Spinal cord (tissue), 10 donors: Measurements from ENCODE around the gene UACA. TPM values are rescaled to one million over a fixed set of nuclear protein-coding genes. Genes with fewer than 3 reads are reported as not detected.

Source experiments
- DNase-seq, 6 donors: peaks; one replicate each; pipeline versions ENCODE4 v3.0.0 to v3.0.0-alpha.2; 2013 to 2015; ENCODE audit warnings: low spot score in 6 of 6, low read depth in 4 of 6
- H3K27ac ChIP-seq: one replicate; pipeline ENCODE4 v1.5.1; 2013; ENCODE audit warnings: low read depth, low read length, control low read depth
- H3K27me3 ChIP-seq: one replicate; pipeline ENCODE4 v1.6.1; 2013; ENCODE audit warnings: low read length; ENCODE audit not compliant: control insufficient read depth, insufficient read depth
- H3K36me3 ChIP-seq: one replicate; pipeline ENCODE4 v1.6.1; 2013; ENCODE audit warnings: low read length; ENCODE audit not compliant: control insufficient read depth, insufficient read depth
- H3K4me1 ChIP-seq: one replicate; pipeline ENCODE4 v1.6.1; 2013; ENCODE audit warnings: low read length; ENCODE audit not compliant: control insufficient read depth, insufficient read depth
- H3K4me3 ChIP-seq: one replicate; pipeline ENCODE4 v1.5.1; 2013; ENCODE audit warnings: low read depth, low read length, control low read depth
- H3K9me3 ChIP-seq: one replicate; pipeline ENCODE4 v1.6.1; 2013; ENCODE audit warnings: low read length; ENCODE audit not compliant: control insufficient read depth, insufficient read depth
- WGBS: methylation state at CpG from one replicate; pipeline ENCODE4 v1.1.5; 2013; ENCODE audit warnings: missing lambda C conversion rate; ENCODE audit not compliant: insufficient coverage; 5-methylcytosine and 5-hydroxymethylcytosine counted together
- polyA plus RNA-seq, 2 donors: library from polyadenylated mRNA; unstranded; fragments of 120-200 nt; gene quantifications; one replicate each; pipeline ENCODE4 v1.2.1, GENCODE V29; 2013; ENCODE audit not compliant: insufficient read length in 2 of 2
- total RNA-seq, 2 donors: library from RNA; depleted of rRNA in 1 of 2; stranded (reverse); fragments of 120-200 nt in 1 of 2; fragments of >200 nt in 1 of 2; gene quantifications; one replicate each; pipeline versions ENCODE4 v1.2.3 to v1.2.4, GENCODE V29; 2013 to 2014
- donor health status: healthy.

Gene UACA
- total and polyA plus RNA-seq, 4 donors = 50.8 to 188 (median 87.2) TPM

DNA sequence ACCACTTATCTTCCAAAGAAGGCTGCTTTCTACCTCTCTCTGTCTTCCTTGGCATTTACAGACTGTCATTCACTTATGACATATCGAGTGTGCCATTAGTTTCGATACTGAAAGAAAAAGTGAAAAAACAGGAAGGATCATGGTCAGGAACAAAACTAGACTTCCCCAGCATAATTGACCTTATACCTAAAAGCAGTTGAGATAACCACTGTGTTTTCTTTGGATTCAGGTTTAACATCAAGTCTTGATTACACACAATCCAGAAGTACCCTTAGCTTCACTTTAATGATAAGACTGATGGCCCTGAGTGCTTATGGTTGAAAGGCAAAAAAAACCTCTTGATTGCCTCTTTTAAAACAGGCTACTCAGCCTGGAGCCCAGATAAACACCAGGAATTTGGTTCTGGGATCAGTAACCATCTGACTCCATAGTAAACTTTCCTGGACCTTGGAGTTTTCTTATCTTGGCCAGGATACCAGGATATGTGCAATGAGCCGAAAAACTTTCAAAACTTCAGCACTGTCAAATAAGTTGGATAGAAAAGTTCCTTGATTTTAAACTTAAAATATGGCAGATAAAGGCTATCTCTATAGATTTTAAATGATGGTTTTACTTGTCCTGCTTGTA lies 5.0 kb upstream of the UACA start:
- Histone ChIP-seq H3K4me1 (no peaks in the 10 kb centered on the region), H3K4me3 (no peak overlapping the region), H3K9me3 (no peaks in the 10 kb centered on the region), H3K27ac (no peak overlapping the region), H3K36me3 (no peaks in the 10 kb centered on the region), H3K27me3 (peaks cover 4% of the 10 kb centered on the region)
- WGBS = no CpG with 5 or more reads among the region's 3 CpGs
- no peak for DNase-seq

- no peaks in the 10 kb centered on the region for H3K9me3 ChIP-seq
- DNase-seq = no peak
- WGBS = 73% methylated on average over 2 of the region's 3 CpGs
- H3K36me3 ChIP-seq = no peaks in the 10 kb centered on the region
- H3K4me1 ChIP-seq = peaks cover 4% of the 10 kb centered on the region
- H3K27me3 ChIP-seq = peaks cover 6% of the 10 kb centered on the region
- H3K27ac ChIP-seq = no peak overlapping the region
- no peak overlapping the region for H3K4me3 ChIP-seq
These were observed 4.3 kb upstream of the UACA start for GRCh38 chr15:70767667-70768066.

DNA sequence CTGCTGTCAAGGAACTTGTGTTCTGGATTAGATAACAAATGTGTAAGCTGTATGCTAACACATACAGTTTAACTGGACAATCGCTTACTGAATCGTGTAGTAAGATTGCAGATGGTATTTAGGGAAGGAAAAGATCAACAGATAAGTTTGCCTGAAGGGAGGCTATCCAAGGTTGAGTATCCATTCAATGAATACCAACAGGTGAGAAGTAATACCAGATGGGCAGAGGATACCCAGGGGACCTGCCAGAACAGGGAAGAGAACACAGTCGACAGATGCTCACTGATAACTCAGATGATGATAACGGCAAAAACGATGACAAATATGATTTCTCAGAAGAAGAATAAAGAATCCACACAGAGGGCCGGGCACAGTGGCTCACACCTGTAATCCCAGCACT lies 3.2 kb upstream of the UACA start:
- Histone ChIP-seq H3K27ac (no peak overlapping the region), H3K9me3 (no peaks in the 10 kb centered on the region), H3K27me3 (peaks cover 10% of the 10 kb centered on the region), H3K4me3 (no peak overlapping the region), H3K4me1 (peaks cover 8% of the 10 kb centered on the region), H3K36me3 (no peaks in the 10 kb centered on the region)
- 89% methylated on average over 4 of the region's 6 CpGs for WGBS
- no peak for DNase-seq

- Histone ChIP-seq H3K27ac (peak overlapping the region; percentile 94), H3K36me3 (no peaks in the 10 kb centered on the region), H3K27me3 (peaks cover 10% of the 10 kb centered on the region), H3K4me1 (peaks cover 8% of the 10 kb centered on the region), H3K9me3 (no peaks in the 10 kb centered on the region), H3K4me3 (no peak overlapping the region)
- DNase-seq = no peak
These were observed 2.3 kb upstream of the UACA start for GRCh38 chr15:70765504-70766281.

GRCh38 chr15:70763950-70764730 lies 782 bp upstream of the UACA start:
- Histone ChIP-seq H3K27me3 (peaks cover 10% of the 10 kb centered on the region), H3K36me3 (no peaks in the 10 kb centered on the region), H3K4me3 (peak overlapping the region; percentile 85), H3K9me3 (no peaks in the 10 kb centered on the region), H3K27ac (peak overlapping the region; percentile 94), H3K4me1 (peaks cover 8% of the 10 kb centered on the region)
- 0% methylated on average over 7 of the region's 17 CpGs for WGBS
- DNase-seq = no peak

- Histone ChIP-seq H3K9me3 (no peaks in the 10 kb centered on the region), H3K27me3 (peaks cover 10% of the 10 kb centered on the region), H3K4me3 (peak overlapping the region; percentile 85), H3K36me3 (no peaks in the 10 kb centered on the region), H3K27ac (peak overlapping the region; percentile 94), H3K4me1 (peaks cover 8% of the 10 kb centered on the region)
- peak in 1 of 6 donors; percentile 54 for DNase-seq
- under 1% methylated on average over 44 of the region's 45 CpGs for WGBS
These were observed 764 bp downstream of the UACA start for GRCh38 chr15:70762469-70763119.

DNA sequence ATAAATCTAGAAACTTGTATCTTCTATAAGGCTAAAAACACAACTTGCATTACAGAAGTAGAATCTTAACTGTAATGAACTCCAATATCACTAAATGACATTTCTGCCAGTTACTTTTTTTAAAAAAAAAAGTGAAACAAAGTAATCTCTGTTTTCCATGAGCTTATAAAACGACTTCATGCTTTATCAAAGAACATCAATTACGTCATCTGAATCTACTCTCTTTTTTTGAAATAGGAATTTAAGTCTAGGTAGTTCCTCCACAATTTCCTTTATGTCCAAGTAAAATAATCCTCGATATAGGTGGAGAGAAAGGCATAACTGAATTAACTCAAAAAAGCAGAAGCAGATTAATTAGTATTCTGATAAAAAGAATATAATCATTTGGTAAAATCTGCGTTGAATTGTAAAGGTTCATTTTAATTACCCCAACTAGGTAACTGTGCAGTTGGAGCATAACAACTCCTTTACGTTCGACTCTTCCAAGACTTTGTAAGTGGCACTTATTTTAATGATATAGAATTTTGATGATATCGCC lies 1.4 kb downstream of the UACA start:
- Histone ChIP-seq H3K4me1 (peaks cover 8% of the 10 kb centered on the region), H3K27ac (peak overlapping the region; percentile 94), H3K36me3 (no peaks in the 10 kb centered on the region), H3K27me3 (peaks cover 10% of the 10 kb centered on the region), H3K4me3 (peak overlapping the region; percentile 85), H3K9me3 (no peaks in the 10 kb centered on the region)
- no CpG with 5 or more reads among the region's 7 CpGs for WGBS
- no peak for DNase-seq

- H3K36me3 ChIP-seq = no peaks in the 10 kb centered on the region
- WGBS = no CpG with 5 or more reads among the region's 2 CpGs
- DNase-seq = no peak
- H3K4me3 ChIP-seq = no peak overlapping the region
- peaks cover 10% of the 10 kb centered on the region for H3K27me3 ChIP-seq
- H3K4me1 ChIP-seq = peaks cover 8% of the 10 kb centered on the region
- H3K27ac ChIP-seq = peak overlapping the region; percentile 33
- H3K9me3 ChIP-seq = no peaks in the 10 kb centered on the region
These were observed 2.3 kb downstream of the UACA start for GRCh38 chr15:70761046-70761445.

DNA sequence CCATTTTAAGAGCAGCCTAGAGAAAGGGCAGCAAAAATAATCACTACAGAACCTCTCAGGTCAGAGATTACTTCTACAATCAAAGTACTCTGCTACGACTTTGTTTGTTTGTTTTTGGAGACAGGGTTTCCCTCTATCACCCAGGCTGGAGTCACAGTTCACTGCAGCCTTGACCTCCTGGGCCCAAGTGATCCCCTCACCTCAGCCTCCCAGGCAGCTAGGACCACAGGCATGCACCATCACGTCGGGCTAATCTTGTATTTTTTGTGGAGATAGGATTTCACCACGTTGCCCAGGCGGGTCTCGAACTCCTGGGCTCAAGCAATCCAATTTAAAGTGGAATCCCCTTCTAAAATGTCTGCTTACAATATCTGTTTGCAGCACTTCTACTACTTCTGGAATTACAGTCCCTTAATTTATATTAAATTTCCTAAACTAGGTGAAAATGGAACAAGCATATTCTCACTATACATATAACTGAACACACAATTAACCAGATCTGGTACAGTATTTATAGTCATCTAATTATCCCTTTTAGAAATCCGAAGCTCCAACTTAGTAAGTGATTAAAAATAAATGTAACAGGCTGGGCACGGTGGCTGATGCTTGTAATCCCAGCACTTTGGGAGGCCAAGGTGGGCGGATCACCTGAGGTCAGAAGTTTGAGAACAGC lies 4.4 kb downstream of the UACA start:
- H3K36me3 ChIP-seq = no peaks in the 10 kb centered on the region
- no peak for DNase-seq
- no peaks in the 10 kb centered on the region for H3K9me3 ChIP-seq
- H3K27me3 ChIP-seq = peaks cover 7% of the 10 kb centered on the region
- WGBS = 40% methylated on average over 2 of the region's 9 CpGs
- H3K27ac ChIP-seq = no peak overlapping the region
- peaks cover 8% of the 10 kb centered on the region for H3K4me1 ChIP-seq
- H3K4me3 ChIP-seq = no peak overlapping the region
